GM21717 (cell line): ENCODE results near the gene NOVA1.
"Not testable (repeated sequence)": the region's sequence is repeated elsewhere in the genome, so short reads cannot be mapped to it uniquely, and the experiment has no call there.

Experiments used
- ATAC-seq: cut with Tn5 transposase; IDR thresholded peaks from one replicate; pipeline ENCODE4 v1.9.1; 2021; ENCODE audit warnings: mild to moderate bottlenecking, moderate library complexity; ENCODE audit not compliant: unreplicated experiment

NOVA1 gene

GRCh38 chr14:26597589-26598080, at the start of gene NOVA1:
Gene NOVA1, minus strand, starts transcription at chr14:26598033. Its CDS starts 597 bp downstream, at chr14:26597436.
- no peak for ATAC-seq

DNA sequence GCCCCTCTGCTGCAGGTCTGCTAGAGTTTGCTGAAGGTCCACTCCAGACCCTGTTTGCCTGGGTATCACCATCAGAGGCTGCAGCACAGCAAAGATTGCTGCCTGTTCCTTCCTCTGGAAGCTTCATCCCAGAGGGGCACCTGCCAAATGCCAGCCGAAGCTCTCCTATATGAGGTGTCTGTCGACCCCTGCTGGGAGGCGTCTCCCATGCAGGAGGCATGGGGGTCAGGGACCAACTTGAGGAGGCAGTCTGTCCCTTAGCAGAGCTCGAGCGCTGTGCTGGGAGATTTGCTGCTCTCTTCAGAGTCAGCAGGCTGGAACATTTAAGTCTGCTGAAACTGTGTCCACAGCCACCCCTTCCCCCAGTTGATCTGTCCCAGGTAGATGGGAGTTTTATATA, 47.2 kb upstream of the NOVA1 start:
- ATAC-seq = not testable (repeated sequence)

- ATAC-seq = no peak
Measured at GRCh38 chr14:26636561-26636960, 38.7 kb upstream of the NOVA1 start.

DNA sequence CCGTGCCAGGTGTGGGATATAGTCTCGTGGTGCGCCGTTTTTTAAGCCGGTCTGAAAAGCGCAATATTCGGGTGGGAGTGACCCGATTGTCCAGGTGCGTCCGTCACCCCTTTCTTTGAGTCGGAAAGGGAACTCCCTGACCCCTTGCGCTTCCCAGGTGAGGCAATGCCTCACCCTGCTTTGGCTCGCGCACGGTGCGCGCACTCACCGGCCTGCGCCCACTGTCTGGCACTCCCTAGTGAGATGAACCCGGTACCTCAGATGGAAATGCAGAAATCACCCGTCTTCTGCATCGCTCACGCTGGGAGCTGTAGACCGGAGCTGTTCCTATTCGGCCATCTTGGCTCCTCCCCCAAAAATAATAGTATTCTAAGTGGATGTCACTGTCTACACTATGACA, 37.1 kb upstream of the NOVA1 start:
- not testable (repeated sequence) for ATAC-seq

DNA sequence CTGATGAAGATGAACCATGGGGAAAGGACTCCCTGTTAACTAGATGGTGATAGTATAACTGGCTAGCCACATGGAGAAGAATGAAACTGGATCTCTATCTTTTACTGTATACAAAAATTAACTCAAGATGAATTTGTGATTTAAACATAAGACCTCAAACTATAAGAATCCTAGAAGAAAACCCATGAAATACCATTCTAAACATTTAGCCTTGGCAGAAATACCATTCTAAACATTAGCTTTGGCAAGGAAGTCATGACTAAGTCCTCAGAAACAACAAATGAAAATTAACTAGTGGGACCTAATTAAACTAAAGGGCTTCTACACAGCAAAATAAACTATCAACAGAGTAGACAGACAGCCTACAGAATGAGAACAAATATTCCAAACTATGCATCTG, 28.4 kb upstream of the NOVA1 start:
- ATAC-seq = no peak

GRCh38 chr14:26622611-26623010, 24.8 kb upstream of the NOVA1 start:
- ATAC-seq = no peak

DNA sequence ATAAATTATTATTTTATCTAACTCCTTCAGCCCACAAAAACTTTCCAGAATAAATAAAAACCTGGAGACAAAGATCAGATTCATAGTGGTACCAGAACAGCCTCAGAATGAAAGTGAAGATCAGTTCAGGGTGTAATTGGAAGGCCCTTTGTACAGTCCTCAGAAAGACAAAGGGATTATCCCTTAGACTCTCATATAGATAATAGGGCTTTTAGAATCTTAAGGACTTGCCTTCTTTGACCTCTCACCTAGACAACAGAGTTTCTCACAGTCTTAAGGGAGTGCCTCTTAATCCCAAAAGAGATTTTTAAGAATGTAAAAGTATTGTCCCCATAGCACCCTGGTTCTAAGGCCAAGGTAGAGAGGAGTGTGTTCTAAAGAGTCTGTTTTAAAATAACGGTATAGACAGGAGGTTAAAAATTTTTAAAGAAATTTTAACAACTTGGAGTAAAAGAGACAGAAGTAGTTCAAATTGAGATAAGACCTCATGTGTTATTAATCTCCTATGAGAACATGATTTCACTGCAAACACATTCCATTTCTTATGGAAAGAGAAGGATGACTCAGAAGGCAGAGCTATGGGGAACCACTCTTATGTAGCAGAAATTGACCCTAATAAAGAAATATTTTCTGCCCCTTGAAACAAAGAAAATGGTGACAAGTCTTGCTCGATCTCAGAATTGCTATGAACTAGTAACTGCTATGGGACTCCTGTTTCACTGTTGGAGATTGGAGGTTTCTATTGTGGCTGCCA, 24.2 kb upstream of the NOVA1 start:
- ATAC-seq = no peak

- ATAC-seq = no peak
Measured at GRCh38 chr14:26621364-26621763, 23.5 kb upstream of the NOVA1 start.

DNA sequence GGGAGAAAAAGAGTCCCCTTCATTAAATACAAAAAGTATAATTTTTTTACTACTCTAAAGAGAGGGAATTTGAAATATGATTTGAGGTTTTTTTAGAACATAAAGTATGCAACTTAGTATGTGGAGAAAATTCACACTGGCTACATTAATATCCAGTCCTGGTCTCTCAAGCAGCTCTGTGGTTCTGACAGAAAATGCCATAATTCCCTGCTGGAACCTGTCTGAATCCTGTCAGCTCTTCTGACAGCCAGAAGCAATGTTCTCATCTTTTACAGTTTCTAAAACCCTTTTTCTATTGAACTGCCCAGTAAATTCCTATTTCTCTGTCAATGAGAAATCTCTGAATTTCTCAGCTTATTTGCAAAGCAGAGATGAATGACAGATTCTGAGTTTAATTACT, 13.4 kb upstream of the NOVA1 start:
- ATAC-seq = no peak

DNA sequence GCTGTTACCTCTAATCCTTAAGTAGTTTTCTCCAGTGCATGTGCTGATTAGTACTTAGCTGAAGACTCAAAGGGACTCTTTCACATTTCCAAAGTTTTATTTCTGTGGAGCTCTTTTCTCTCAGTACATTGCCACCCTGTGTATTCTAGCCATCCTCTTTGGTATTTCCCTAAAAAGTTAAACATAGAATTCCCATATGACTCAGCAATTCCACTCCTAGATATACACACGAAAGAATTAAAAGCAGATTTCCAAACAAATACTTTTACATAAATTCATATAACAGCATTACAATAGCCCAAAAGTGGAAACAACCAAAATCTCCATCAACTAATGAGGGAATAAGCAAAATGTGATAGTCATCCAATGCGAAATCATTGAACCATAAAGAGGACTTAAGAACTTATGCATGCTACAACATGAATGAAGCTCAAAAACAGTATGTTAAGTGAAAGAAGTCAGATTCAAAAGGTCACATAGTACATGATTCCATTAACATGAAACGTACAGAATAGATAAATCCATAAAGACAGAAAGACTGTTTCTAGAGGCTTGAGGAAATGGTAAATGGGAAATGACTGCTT, 9.0 kb upstream of the NOVA1 start:
- ATAC-seq = no peak

GRCh38 chr14:26605602-26606001, 7.8 kb upstream of the NOVA1 start:
- no peak for ATAC-seq

GRCh38 chr14:26602902-26603301, 5.1 kb upstream of the NOVA1 start:
- no peak for ATAC-seq

GRCh38 chr14:26601856-26602255, 4.0 kb upstream of the NOVA1 start:
- ATAC-seq = no peak

DNA sequence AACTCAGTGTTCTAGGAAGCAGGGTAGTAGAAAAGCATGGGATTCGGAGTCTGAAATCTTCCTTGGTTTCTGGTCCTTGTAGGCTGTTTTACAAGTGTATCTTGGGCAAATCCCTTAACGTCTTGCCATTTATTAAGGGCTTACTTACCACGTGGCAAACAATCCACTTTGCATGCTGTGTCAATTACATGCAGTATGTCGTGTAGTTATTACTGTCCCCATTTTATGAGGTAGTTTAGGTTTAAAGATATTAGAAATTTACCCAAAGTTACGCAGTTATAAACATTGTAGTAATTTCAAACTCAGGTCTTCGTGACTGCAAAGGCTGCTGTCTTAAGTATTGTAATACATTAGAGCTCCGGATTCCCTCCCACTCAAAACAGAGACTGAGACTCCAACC, 1.5 kb upstream of the NOVA1 start:
- ATAC-seq = no peak

GRCh38 chr14:26598672-26599131, 869 bp upstream of the NOVA1 start:
- no peak for ATAC-seq

GRCh38 chr14:26598081-26598671, 343 bp upstream of the NOVA1 start:
- ATAC-seq = no peak

GRCh38 chr14:26597071-26597588, 703 bp downstream of the NOVA1 start:
- ATAC-seq = no peak

- ATAC-seq = no peak
Measured at GRCh38 chr14:26596543-26597061, 1.2 kb downstream of the NOVA1 start.

DNA sequence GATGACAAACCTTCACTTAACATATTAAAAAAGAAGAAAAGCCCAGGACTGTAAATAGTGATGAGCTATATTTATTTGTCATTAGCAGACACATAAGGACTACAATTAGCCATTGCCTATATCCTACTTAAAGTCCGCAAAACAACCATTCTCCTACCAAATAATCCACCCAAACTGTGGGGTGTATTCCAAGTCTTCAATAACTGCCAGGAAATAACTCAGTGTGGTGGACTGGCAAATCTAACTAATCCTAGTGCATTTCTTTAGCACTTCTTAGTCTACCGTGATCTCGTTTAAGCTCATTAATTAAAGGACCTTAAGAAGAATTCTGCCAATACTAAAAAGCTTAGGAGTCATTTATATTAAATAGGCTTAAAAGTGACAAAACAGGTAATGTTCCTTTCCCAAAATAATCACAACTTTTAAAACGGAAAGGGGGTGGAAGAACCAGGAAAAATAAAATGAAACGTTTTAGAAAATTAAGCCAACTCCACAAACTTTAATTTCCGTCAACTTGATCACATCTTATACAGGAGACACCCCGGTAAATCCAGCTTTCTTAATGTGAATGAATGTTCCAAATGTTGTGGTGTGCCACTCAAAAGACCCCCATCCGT, 1.8 kb downstream of the NOVA1 start:
- ATAC-seq = no peak

- ATAC-seq = no peak
Measured at GRCh38 chr14:26594756-26595545, 2.9 kb downstream of the NOVA1 start.
